GM12878 (cell line): Measurements from ENCODE around the gene DDX24. TPM values are rescaled to one million over a fixed set of nuclear protein-coding genes. Genes with fewer than 3 reads are reported as not detected.

Experiments used
- BRCA1 ChIP-seq: IDR thresholded peaks from 2 replicates; pipeline ENCODE4 v1.6.1; 2011; ENCODE audit warnings: low read depth, low read length, improper control_type of control experiment
- GABPA ChIP-seq: IDR thresholded peaks from 2 replicates; pipeline ENCODE4 v1.6.1; 2014; ENCODE audit warnings: antibody characterized with exemption, low read depth, mild to moderate bottlenecking, inconsistent platforms
- HCFC1 ChIP-seq: fragments of 150-350 bp; IDR thresholded peaks from 2 replicates; pipeline ENCODE4 v1.6.1; 2014; ENCODE audit warnings: low read length
- MTA3 ChIP-seq: IDR thresholded peaks from 2 replicates; pipeline ENCODE4 v1.6.1; 2012; ENCODE audit warnings: low read length, inconsistent platforms, borderline replicate concordance
- NR2C2 ChIP-seq: IDR thresholded peaks from 2 replicates; pipeline ENCODE4 v1.6.1; 2011; ENCODE audit warnings: borderline replicate concordance, low read depth; ENCODE audit not compliant: control insufficient read depth, insufficient read length
- NRF1 ChIP-seq: conservative IDR thresholded peaks from 2 replicates; pipeline ENCODE4 v1.6.1; 2011; ENCODE audit warnings: mild to moderate bottlenecking, low read depth, low read length, improper control_type of control experiment
- POLR2A ChIP-seq: IDR thresholded peaks from 2 replicates; pipeline ENCODE4 v1.6.1; 2011; ENCODE audit warnings: low read depth, mild to moderate bottlenecking, low read length
- SMARCA5 ChIP-seq: fragments of 450-650 bp; IDR thresholded peaks from 2 replicates; pipeline ENCODE4 v1.6.1; 2017; ENCODE audit warnings: mild to moderate bottlenecking
- YY1 ChIP-seq: IDR thresholded peaks from 2 replicates; pipeline ENCODE4 v1.6.1; 2011; ENCODE audit warnings: low read depth, mild to moderate bottlenecking, low read length
- polyA plus RNA-seq, 11 experiments: library from polyadenylated mRNA; depleted of rRNA in 4 of 11; unstranded in 6 of 11; stranded (reverse) in 5 of 11; fragments of >200 nt; fragmentation: Nextera tagmentation in 4 of 11; fragmentation: Illumina TruSeq in 1 of 11; extraction: Ambion mirVana in 4 of 11; extraction: Trizol in 1 of 11; gene quantifications; 1 replicate in 1 of 11; 2 replicates in 10 of 11; pipeline versions ENCODE4 v1.2.1 to v1.2.3, GENCODE V29; 2011 to 2016; ENCODE audit warnings: inconsistent platforms in 2 of 11, missing spikeins in 2 of 11, low read depth in 1 of 11
- total RNA-seq, 4 experiments: library from RNA; depleted of rRNA in 3 of 4; stranded (reverse); fragments of >200 nt in 3 of 4; fragmentation: Illumina TruSeq in 1 of 4; extraction: Trizol in 1 of 4; gene quantifications; 2 replicates each; pipeline versions ENCODE4 v1.2.1 to v1.2.3, GENCODE V29; 2013 to 2021
- TF ChIP-seq, protein P1 (sequence below): fragments of 450-650 bp; IDR thresholded peaks from 2 replicates; pipeline ENCODE4 v1.6.1; 2017; ENCODE audit warnings: mild to moderate bottlenecking, moderate library complexity
- TF ChIP-seq, protein P2 (sequence below): fragments of 450-650 bp; formaldehyde crosslinking; IDR thresholded peaks from 2 replicates; pipeline ENCODE4 v1.4.0; 2022; ENCODE audit warnings: mild to moderate bottlenecking, moderate library complexity
- TF ChIP-seq, protein P3 (sequence below): fragments of 450-650 bp; IDR thresholded peaks from 2 replicates; pipeline ENCODE4 v1.6.1; 2018; ENCODE audit warnings: borderline replicate concordance, mild to moderate bottlenecking; ENCODE audit not compliant: partially characterized antibody
- TF ChIP-seq, protein P4 (sequence below): fragments of 450-650 bp; IDR thresholded peaks from 2 replicates; pipeline ENCODE4 v1.6.1; 2018; ENCODE audit warnings: mild to moderate bottlenecking, low read depth, moderate library complexity; ENCODE audit not compliant: partially characterized antibody

The DDX24 gene
- total and polyA plus RNA-seq, 10 of the 15 experiments (the other 5 are each of a cell fraction or from before 2014, with no cell fraction given), result 137 to 266 (median 184) TPM

DNA sequence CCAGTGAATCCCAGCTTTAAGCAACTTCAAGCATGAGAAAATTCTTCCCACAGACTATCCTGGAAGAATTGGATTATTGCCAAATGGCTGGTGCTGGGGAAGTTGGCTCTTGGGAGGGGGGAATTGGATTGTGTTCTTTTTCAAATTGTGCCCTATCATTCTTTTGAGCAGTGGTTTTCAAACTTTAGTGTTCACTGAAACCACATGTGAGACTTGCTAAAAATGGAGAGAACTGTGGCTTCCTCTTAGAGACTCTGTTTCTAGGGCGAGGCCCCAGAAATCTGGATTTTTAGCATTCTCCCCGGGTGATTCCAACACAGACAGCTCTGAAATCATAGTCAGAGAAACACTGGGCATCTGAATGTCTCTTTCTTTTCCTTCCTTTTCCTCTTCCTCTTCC, 69.2 kb downstream of the DDX24 start (continued):
- TF ChIP-seq, protein P1, sequence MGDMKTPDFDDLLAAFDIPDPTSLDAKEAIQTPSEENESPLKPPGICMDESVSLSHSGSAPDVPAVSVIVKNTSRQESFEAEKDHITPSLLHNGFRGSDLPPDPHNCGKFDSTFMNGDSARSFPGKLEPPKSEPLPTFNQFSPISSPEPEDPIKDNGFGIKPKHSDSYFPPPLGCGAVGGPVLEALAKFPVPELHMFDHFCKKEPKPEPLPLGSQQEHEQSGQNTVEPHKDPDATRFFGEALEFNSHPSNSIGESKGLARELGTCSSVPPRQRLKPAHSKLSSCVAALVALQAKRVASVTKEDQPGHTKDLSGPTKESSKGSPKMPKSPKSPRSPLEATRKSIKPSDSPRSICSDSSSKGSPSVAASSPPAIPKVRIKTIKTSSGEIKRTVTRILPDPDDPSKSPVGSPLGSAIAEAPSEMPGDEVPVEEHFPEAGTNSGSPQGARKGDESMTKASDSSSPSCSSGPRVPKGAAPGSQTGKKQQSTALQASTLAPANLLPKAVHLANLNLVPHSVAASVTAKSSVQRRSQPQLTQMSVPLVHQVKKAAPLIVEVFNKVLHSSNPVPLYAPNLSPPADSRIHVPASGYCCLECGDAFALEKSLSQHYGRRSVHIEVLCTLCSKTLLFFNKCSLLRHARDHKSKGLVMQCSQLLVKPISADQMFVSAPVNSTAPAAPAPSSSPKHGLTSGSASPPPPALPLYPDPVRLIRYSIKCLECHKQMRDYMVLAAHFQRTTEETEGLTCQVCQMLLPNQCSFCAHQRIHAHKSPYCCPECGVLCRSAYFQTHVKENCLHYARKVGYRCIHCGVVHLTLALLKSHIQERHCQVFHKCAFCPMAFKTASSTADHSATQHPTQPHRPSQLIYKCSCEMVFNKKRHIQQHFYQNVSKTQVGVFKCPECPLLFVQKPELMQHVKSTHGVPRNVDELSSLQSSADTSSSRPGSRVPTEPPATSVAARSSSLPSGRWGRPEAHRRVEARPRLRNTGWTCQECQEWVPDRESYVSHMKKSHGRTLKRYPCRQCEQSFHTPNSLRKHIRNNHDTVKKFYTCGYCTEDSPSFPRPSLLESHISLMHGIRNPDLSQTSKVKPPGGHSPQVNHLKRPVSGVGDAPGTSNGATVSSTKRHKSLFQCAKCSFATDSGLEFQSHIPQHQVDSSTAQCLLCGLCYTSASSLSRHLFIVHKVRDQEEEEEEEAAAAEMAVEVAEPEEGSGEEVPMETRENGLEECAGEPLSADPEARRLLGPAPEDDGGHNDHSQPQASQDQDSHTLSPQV, result no peak
- TF ChIP-seq, protein P2, sequence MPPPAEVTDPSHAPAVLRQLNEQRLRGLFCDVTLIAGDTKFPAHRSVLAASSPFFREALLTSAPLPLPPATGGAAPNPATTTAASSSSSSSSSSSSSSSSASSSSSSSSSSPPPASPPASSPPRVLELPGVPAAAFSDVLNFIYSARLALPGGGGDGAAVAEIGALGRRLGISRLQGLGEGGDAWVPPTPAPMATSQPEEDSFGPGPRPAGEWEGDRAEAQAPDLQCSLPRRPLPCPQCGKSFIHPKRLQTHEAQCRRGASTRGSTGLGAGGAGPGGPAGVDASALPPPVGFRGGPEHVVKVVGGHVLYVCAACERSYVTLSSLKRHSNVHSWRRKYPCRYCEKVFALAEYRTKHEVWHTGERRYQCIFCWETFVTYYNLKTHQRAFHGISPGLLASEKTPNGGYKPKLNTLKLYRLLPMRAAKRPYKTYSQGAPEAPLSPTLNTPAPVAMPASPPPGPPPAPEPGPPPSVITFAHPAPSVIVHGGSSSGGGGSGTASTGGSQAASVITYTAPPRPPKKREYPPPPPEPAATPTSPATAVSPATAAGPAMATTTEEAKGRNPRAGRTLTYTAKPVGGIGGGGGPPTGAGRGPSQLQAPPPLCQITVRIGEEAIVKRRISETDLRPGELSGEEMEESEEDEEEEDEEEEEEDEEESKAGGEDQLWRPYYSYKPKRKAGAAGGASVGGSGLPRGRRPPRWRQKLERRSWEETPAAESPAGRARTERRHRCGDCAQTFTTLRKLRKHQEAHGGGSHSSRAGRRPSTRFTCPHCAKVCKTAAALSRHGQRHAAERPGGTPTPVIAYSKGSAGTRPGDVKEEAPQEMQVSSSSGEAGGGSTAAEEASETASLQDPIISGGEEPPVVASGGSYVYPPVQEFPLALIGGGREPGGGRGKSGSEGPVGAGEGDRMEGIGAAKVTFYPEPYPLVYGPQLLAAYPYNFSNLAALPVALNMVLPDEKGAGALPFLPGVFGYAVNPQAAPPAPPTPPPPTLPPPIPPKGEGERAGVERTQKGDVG (CRISPR knock-in tag), result no peak
- no peak for TF ChIP-seq BRCA1
- TF ChIP-seq NRF1, result no peak
- no peak for TF ChIP-seq POLR2A
- no peak for TF ChIP-seq MTA3
- TF ChIP-seq, protein P3, sequence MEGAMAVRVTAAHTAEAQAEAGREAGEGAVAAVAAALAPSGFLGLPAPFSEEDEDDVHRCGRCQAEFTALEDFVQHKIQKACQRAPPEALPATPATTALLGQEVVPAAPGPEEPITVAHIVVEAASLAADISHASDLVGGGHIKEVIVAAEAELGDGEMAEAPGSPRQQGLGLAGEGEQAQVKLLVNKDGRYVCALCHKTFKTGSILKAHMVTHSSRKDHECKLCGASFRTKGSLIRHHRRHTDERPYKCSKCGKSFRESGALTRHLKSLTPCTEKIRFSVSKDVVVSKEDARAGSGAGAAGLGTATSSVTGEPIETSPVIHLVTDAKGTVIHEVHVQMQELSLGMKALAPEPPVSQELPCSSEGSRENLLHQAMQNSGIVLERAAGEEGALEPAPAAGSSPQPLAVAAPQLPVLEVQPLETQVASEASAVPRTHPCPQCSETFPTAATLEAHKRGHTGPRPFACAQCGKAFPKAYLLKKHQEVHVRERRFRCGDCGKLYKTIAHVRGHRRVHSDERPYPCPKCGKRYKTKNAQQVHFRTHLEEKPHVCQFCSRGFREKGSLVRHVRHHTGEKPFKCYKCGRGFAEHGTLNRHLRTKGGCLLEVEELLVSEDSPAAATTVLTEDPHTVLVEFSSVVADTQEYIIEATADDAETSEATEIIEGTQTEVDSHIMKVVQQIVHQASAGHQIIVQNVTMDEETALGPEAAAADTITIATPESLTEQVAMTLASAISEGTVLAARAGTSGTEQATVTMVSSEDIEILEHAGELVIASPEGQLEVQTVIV, result no peak
- no peak for TF ChIP-seq NR2C2
- no peak for TF ChIP-seq GABPA
- no peak for TF ChIP-seq SMARCA5
- TF ChIP-seq YY1, result 0 out of 2 replicates have a peak, but pooled peaks have one; percentile 28
- TF ChIP-seq, protein P4, sequence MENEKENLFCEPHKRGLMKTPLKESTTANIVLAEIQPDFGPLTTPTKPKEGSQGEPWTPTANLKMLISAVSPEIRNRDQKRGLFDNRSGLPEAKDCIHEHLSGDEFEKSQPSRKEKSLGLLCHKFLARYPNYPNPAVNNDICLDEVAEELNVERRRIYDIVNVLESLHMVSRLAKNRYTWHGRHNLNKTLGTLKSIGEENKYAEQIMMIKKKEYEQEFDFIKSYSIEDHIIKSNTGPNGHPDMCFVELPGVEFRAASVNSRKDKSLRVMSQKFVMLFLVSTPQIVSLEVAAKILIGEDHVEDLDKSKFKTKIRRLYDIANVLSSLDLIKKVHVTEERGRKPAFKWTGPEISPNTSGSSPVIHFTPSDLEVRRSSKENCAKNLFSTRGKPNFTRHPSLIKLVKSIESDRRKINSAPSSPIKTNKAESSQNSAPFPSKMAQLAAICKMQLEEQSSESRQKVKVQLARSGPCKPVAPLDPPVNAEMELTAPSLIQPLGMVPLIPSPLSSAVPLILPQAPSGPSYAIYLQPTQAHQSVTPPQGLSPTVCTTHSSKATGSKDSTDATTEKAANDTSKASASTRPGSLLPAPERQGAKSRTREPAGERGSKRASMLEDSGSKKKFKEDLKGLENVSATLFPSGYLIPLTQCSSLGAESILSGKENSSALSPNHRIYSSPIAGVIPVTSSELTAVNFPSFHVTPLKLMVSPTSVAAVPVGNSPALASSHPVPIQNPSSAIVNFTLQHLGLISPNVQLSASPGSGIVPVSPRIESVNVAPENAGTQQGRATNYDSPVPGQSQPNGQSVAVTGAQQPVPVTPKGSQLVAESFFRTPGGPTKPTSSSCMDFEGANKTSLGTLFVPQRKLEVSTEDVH, result no peak
- no peak for TF ChIP-seq HCFC1
